ENCODE results near the gene ACBD6. TPM values are rescaled to one million over a fixed set of nuclear protein-coding genes. Genes with fewer than 3 reads are reported as not detected.

Gene ACBD6
- total RNA-seq, 2 donors from 2014 or later = 18.3 to 24.6 TPM

- peak; percentile 52 for DNase-seq
- peak; percentile 50 to 67 for ATAC-seq
- intact Hi-C loops (cut with DNase I) = no loop called here
Measured at GRCh38 chr1:180287988-180288705, 214.2 kb downstream of the ACBD6 start.

DNA sequence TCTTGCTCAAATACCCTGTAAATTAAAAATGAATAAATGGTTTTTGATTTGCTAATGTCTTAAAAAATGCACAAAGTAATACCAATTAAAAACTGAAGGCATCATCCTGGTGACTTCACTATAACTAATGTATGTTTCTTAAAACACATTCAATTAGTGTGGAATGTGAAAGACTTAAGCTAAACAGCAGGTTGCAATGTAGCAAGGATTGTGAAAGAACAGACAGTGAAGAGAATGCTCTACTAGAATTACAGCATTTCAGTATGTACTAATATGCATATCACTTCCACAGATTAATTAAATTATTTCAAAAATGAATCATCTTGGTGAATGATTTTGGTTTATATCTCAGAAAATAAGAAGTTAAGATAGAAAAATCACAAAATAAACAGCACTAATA lies 216.0 kb downstream of the ACBD6 start:
- ATAC-seq = no peak
- no peak for DNase-seq
- intact Hi-C loops (cut with DNase I) = no loop called here

DNA sequence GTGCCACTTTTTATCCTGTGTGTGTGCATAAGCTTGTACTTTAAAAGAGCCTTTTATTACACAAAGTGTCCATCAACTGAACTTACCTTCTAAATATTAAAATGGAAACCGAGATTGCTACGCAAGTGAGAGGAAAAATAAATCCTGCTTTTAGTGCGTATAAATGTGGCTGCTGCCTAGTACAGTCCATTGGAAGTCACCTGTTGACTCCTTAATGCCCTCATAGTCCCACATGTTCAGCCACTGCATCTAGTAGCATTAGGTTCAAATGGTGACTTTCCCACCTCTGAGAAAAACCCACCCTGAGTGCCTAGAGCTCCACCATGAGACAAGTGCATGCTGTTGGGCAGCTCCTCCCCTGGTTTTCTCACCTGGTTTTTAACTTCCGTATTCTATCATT lies 219.3 kb downstream of the ACBD6 start:
- no peak for DNase-seq
- intact Hi-C loops (cut with DNase I) = no loop called here
- ATAC-seq = no peak

DNA sequence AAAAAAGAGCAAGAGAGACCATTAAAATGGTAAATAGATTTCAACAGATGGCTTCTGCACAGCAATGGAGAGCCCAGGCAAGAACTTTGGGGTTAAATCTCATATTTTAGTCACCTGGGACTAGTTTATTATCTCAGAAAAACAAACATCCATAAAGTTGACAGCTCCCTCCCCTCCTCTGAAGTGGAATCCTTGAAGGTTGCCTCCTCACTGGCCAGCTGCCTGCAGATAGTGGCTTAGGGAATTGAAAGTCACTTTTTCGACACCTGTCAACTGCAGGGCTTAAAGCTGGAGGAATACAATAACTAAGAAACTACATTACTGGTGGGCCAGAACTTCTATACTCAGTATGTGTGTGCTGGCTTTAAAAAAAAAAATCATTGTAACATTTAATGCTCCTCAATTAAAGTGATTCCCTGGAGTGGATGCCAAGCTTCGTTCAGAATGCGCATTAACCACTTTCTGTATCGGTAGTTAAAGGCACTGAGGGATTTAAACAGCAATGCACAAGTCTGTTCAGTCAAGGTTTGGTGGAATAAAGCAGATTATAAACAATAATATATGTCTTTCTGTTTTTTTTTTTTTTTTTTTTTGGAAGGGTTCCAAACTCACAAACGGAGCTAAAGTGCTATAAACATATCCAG lies 219.9 kb downstream of the ACBD6 start:
- ATAC-seq = no peak
- DNase-seq = no peak
- intact Hi-C loops (cut with DNase I) = no loop called here

DNA sequence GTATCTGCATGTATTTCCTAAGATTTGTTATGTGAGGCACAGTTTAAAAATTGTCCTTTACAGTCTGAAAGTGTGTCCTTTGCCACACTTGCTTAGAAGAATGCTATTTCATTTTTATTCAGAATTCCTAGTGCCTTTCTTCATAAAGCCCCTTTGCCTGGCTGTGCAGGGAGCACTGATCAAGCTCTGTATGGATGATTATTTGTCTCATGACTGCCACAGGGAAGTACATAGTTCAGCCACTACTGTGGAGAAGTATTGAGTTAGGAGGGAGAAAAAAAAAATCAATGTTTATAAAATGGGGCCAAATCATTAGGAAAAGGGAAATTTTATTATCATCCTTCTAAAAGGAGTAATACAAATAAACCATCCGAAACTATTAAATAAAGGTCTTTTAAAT lies 220.9 kb downstream of the ACBD6 start:
- DNase-seq (no peak), ATAC-seq (no peak)
- intact Hi-C loops (cut with DNase I) = no loop called here

- ATAC-seq = no peak
- intact Hi-C loops (cut with DNase I) = no loop called here
- DNase-seq = no peak
Measured at GRCh38 chr1:180280617-180281016, 221.8 kb downstream of the ACBD6 start.

DNA sequence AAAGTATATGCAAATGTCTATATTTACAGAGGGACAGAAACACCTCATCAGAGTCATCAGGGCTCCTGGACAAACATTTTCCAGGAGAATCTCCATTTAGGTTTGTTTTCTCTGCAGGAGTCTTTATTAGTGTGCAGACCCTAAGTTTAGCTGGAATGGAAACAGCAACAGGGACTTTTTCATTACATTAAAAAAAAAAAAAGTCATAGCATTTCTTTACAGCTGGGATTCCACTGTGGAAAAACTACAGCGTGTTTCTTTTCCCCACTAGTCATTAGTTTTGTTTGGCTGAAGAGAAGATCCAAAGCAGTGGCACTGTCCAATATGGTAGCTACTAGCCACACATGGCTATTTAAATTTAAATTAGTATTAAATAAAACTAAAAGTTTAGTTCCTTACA lies 222.7 kb downstream of the ACBD6 start:
- ATAC-seq (no peak), DNase-seq (no peak)
- intact Hi-C loops (cut with DNase I) = no loop called here

DNA sequence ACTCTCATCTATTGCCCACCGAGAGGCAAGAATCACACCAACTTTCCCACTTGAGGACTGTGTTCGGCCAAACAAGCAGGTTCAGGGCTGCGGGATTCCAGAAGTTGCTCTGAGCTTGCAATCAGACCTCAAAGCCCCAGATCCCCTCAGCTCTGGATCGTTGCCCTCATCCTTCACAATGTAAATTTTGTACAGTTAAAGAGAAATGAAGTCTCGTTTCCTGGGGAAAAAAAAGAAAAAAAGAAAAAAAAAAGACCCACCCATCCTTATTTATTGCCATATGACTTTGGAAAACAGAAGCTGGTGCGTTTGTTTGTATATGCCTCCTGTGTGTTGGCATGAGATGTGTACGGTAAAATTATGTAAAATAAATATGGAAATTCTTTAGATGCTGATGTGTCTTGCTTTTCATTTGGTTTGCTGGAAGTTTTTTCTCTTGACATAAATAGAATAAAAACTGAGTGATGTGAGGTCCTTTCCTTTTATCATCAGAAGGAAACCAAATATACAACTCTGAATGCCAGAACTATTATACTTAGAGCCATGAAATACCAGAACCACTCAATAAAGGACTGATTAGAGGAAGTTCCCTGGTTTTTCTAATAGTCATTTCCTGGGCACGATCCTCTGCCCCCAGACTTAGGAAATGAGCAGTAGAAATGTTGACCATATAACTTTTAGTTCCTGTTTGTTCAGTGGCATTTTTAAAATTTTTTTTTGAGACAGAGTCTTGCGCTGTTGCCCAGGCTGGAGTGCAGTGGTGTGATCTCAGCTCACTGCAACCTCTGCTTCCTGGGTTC lies 223.6 kb downstream of the ACBD6 start:
- intact Hi-C loops (cut with DNase I) = no loop called here
- peak; percentile 44 to 69 for ATAC-seq
- no peak for DNase-seq

DNA sequence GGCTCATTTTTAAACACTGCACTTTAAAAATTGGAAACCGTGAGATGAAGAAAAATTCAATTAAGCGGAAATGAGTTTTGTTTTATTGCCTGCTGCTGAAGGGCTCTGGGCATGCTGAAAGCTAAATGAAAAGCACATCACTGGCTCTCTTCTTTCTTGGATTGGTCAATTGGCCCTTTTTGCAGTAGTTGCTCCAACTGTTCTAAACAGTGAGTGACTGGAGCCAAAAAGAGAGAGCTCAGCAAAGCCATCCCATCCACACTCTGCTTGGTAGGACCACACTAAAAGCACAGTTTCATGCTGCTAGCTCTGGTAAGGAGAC lies 224.2 kb downstream of the ACBD6 start:
- ATAC-seq (peak in 1 of 2 donors; percentile 53), DNase-seq (no peak)
- intact Hi-C loops (cut with DNase I) = no loop called here

GRCh38 chr1:180277476-180278193 lies 224.7 kb downstream of the ACBD6 start:
- intact Hi-C loops (cut with DNase I) = no loop called here

DNA sequence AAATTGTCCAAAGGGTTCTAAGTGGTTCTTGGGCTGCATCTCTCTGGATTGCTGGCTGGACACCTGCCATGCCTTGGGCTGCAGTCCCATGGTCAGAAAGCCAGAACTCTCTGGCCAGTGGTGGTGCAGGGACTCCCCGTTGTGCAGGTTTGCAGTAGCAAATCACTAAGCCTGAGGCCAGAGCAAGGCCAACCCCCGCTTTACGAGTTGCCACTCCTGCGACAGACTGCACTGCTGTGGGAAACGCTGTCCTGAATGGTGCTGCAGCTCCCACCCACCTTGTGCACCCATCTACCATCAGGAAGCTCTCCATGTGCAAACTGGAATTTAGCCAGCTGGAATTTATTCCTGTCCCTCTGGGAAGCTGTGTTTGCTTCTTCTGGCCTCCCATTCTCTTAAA lies 226.7 kb downstream of the ACBD6 start:
- ATAC-seq = peak in 1 of 2 donors; percentile 17
- DNase-seq = no peak
- intact Hi-C loops (cut with DNase I) = no loop called here

More at GRCh38 chr1:180277476-180278193, 224.7 kb downstream of the ACBD6 start:
- ATAC-seq (no peak), DNase-seq (no peak)

- DNase-seq = no peak
Measured at GRCh38 chr1:180274221-180274620, 228.2 kb downstream of the ACBD6 start.

DNA sequence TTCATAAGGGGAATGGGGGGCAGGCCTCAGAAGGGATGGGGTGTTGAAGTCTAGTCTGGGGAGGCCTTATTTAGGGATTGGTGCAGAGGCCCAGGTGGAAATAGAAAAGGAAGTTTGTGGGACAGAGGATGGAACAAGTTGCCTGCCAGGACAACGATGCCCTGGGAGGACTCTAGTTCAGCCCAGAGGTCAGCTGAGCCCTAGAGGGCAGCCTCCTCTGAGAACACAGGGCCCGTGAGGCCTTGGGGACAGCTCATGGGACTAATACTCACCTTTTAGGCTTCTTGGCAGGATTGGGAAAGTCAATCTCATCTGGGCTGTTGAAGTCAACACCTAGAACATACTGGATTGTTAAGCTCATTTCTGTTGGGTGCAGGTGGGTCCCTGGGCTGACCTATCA lies 229.3 kb downstream of the ACBD6 start:
- intact Hi-C loops (cut with DNase I) = no loop called here
- ATAC-seq = no peak
- no peak for DNase-seq

More at GRCh38 chr1:180274221-180274620, 228.2 kb downstream of the ACBD6 start:
- intact Hi-C loops (cut with DNase I) = no loop called here
- ATAC-seq = no peak

- intact Hi-C loops (cut with DNase I) = no loop called here
- no peak for DNase-seq
- no peak for ATAC-seq
Measured at GRCh38 chr1:180272395-180272794, 230.0 kb downstream of the ACBD6 start.

DNA sequence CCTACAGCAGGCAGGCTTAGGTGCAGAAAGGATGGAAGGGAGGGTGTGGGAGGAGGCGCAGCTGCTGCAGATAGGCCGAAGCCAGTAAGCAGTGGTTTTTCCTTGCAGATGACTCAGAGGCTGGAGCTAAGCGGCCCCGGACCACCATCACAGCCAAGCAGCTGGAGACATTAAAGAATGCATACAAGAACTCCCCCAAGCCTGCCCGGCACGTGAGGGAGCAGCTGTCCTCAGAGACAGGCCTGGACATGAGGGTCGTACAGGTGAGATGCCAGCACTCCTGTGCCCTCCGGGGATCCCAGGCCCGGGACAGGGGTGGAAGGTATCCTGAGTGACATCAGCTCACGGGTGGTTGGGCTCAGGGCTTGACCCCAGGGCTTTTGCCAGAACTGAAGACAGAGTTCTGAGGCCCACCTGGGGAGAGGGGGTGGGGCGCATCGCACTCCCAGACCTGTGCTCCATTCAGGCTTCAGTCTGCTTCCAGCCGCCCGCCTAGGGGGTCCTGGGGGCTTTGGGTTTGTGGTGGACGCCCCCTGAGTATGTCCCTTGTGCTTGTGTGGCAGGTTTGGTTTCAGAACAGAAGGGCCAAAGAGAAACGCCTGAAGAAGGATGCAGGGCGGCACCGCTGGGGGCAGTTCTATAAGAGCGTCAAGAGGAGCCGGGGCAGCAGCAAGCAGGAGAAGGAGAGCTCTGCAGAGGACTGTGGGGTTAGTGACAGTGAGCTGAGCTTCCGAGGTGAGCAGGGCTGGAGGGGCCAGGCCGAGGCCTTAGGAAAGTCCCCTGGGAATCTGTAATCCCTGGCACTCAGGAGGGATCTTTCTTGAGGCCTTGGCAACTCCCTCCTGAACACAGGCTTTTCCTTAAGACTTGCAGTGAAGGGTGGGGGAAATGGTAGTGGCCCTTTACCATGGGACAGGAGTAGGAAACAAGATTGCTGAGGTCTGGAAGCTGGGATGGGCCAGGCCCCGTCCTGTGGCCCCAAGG lies 230.8 kb downstream of the ACBD6 start:
- ATAC-seq = peak in 1 of 2 donors; percentile 69
- intact Hi-C loops (cut with DNase I) = no loop called here
- DNase-seq = no peak

GRCh38 chr1:180270530-180271271 lies 231.7 kb downstream of the ACBD6 start:
- peak in 1 of 2 donors; percentile 40 for ATAC-seq
- no peak for DNase-seq
- intact Hi-C loops (cut with DNase I) = no loop called here

GRCh38 chr1:180269645-180270529 lies 232.5 kb downstream of the ACBD6 start:
- no peak for DNase-seq
- intact Hi-C loops (cut with DNase I) = no loop called here
- ATAC-seq = peak; percentile 10 to 57

All from left cardiac atrium (tissue), 4 donors.